GM10847 (cell line): ENCODE measurements around the gene CATSPER3.

ENCODE experiments used
- POLR2A ChIP-seq: IDR thresholded peaks from 2 replicates; pipeline ENCODE4 v1.6.1; 2011; ENCODE audit not compliant: insufficient read length; ENCODE audit errors: extremely low read depth

CATSPER3 gene

GRCh38 chr5:135030956-135031812 lies 63.5 kb downstream of the CATSPER3 start:
- TF ChIP-seq POLR2A, result no peak

GRCh38 chr5:135031813-135032694 lies 64.3 kb downstream of the CATSPER3 start:
- TF ChIP-seq POLR2A, result no peak

GRCh38 chr5:135032695-135032998 lies 64.9 kb downstream of the CATSPER3 start:
- no peak for TF ChIP-seq POLR2A

- no peak for TF ChIP-seq POLR2A
These were observed 65.5 kb downstream of the CATSPER3 start for GRCh38 chr5:135032999-135033861.

GRCh38 chr5:135033901-135034235 lies 66.2 kb downstream of the CATSPER3 start, which contains the start of gene PITX1:
Gene PITX1, minus strand, starts transcription at chr5:135034228. Its CDS starts 347 bp downstream, at chr5:135033881.
- no peak for TF ChIP-seq POLR2A

- TF ChIP-seq POLR2A, result no peak
These were observed 66.7 kb downstream of the CATSPER3 start for GRCh38 chr5:135034236-135034962.

GRCh38 chr5:135034963-135035677 lies 67.4 kb downstream of the CATSPER3 start:
- TF ChIP-seq POLR2A, result no peak

- no peak for TF ChIP-seq POLR2A
These were observed 67.9 kb downstream of the CATSPER3 start for GRCh38 chr5:135035678-135036030.

GRCh38 chr5:135036405-135036804 lies 68.7 kb downstream of the CATSPER3 start:
- no peak for TF ChIP-seq POLR2A

GRCh38 chr5:135037519-135038204 lies 70.0 kb downstream of the CATSPER3 start:
- TF ChIP-seq POLR2A, result no peak

GRCh38 chr5:135038205-135038812 lies 70.6 kb downstream of the CATSPER3 start:
- no peak for TF ChIP-seq POLR2A

GRCh38 chr5:135038813-135039270 lies 71.1 kb downstream of the CATSPER3 start:
- no peak for TF ChIP-seq POLR2A

- TF ChIP-seq POLR2A, result no peak
These were observed 71.7 kb downstream of the CATSPER3 start for GRCh38 chr5:135039271-135040033.

GRCh38 chr5:135040034-135040332 lies 72.3 kb downstream of the CATSPER3 start:
- no peak for TF ChIP-seq POLR2A
